NCI-H82 treated with DMSO at 0.1 percent for 48 hours (cell line): ENCODE results near the gene MRPS2.
"Not testable (repeated sequence)": the region's sequence is repeated elsewhere in the genome, so short reads cannot be mapped to it uniquely, and the experiment has no call there.

Experiments
- DNase-seq: peaks from one replicate; lab custom pipeline; 2025; ENCODE audit not compliant: unreplicated experiment; lab: John Stamatoyannopoulos, UW

Gene MRPS2

GRCh38 chr9:135499326-135500070 is 984 bp upstream of the MRPS2 start:
- DNase-seq: peak; percentile 38

GRCh38 chr9:135500071-135500524 is 384 bp upstream of the MRPS2 start:
- no peak for DNase-seq

GRCh38 chr9:135501261-135502167 is 1.0 kb downstream of the MRPS2 start:
- no peak for DNase-seq

GRCh38 chr9:135502168-135502872 is 1.8 kb downstream of the MRPS2 start:
- DNase-seq: no peak

- no peak for DNase-seq
Measured at GRCh38 chr9:135502873-135503321, 2.4 kb downstream of the MRPS2 start.

- no peak for DNase-seq
Measured at GRCh38 chr9:135503371-135504261, 3.1 kb downstream of the MRPS2 start.

- no peak for DNase-seq
Measured at GRCh38 chr9:135504262-135505243, 4.1 kb downstream of the MRPS2 start.

GRCh38 chr9:135505406-135506187 is 5.1 kb downstream of the MRPS2 start:
- DNase-seq: no peak

- peak; percentile 33 for DNase-seq
Measured at GRCh38 chr9:135506327-135507103, 6.0 kb downstream of the MRPS2 start.

GRCh38 chr9:135507104-135508035 is 6.9 kb downstream of the MRPS2 start:
- DNase-seq: no peak

GRCh38 chr9:135508211-135508820 is 7.8 kb downstream of the MRPS2 start:
- no peak for DNase-seq

GRCh38 chr9:135509458-135509857 is 9.0 kb downstream of the MRPS2 start:
- DNase-seq: no peak

- DNase-seq: no peak
Measured at GRCh38 chr9:135512241-135512603, 11.7 kb downstream of the MRPS2 start.

GRCh38 chr9:135512904-135513303 is 12.4 kb downstream of the MRPS2 start:
- DNase-seq: no peak

GRCh38 chr9:135513351-135513846 is 12.9 kb downstream of the MRPS2 start:
- no peak for DNase-seq

GRCh38 chr9:135513906-135514305 is 13.4 kb downstream of the MRPS2 start:
- DNase-seq: not testable (repeated sequence)
